Activated CD8-positive, alpha-beta memory T cell treated with anti-CD3 and anti-CD28 coated beads for 24 hours (primary cell): ENCODE data around the gene SPATA17.
"Not testable (repeated sequence)": the region's sequence is repeated elsewhere in the genome, so short reads cannot be mapped to it uniquely, and the experiment has no call there.

ENCODE experiments used
- DNase-seq: peaks from one replicate; pipeline ENCODE4 v3.0.0-alpha.2; 2020

The SPATA17 gene

DNA sequence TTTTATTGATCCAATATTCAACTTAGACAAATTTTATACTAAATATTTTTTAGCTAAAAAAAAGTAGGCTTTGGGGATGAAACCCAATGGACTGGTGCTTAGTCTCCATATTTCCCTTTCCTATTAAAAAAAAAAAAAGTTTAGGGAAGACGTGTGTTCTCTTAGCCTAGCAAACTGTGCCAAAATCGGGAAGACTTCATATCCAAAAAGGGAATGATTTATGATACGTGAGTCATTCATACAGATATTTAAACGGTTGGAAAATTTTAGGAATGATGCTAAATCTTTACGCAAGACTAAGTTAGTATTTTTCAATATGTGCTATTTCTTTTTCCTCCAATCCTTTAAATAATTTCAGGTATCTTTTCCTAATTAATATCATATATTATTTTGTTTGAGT lies 50.7 kb downstream of the SPATA17 start:
- DNase-seq = no peak

DNA sequence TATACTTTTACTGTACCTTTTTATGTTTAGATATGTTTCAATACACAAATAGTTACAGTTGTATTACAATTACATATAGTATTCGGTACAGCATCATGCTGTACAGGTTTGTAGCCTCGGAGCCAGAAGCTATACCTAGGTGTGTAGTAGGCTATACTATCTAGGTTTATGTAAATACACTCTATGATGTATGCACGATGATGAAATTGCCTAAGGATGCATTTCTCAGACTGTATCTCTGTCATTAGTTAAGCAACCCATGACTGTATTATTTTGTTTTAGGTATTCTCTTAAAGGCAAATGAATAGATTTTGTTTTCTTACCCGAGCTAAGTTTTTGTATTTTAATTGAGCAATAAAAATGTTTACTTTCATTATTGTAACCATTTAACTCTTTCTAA lies 56.4 kb downstream of the SPATA17 start:
- DNase-seq = no peak

DNA sequence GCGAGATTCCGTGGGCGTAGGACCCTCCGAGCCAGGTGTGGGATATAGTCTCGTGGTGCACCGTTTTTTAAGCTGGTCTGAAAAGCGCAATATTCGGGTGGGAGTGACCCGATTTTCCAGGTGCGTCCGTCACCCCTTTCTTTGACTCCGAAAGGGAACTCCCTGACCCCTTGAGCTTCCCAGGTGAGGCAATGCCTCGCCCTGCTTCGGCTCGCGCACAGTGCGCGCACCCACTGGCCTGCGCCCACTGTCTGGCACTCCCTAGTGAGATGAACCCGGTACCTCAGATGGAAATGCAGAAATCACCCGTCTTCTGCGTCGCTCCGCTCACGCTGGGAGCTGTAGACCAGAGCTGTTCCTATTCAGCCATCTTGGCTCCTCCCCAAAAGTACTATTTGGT lies 65.0 kb downstream of the SPATA17 start:
- not testable (repeated sequence) for DNase-seq

DNA sequence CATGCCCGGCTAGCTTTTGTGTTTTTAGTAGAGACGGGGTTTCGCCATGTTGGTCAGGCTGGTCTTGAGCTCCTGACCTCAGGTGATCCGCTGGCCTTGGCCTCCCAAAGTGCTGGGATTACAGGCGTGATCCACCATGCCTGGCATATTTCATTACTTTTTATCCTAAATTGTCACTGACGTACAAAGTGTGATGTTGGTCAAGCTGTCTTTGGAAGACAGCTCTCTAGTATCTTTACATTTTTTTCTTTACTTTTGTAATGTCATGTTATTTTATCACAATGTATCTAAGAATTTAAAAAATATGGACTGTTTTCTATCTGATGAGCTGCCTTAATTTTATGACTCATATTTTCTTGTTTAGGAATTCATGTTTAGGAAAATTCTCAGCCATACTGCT lies 72.2 kb downstream of the SPATA17 start:
- no peak for DNase-seq

DNA sequence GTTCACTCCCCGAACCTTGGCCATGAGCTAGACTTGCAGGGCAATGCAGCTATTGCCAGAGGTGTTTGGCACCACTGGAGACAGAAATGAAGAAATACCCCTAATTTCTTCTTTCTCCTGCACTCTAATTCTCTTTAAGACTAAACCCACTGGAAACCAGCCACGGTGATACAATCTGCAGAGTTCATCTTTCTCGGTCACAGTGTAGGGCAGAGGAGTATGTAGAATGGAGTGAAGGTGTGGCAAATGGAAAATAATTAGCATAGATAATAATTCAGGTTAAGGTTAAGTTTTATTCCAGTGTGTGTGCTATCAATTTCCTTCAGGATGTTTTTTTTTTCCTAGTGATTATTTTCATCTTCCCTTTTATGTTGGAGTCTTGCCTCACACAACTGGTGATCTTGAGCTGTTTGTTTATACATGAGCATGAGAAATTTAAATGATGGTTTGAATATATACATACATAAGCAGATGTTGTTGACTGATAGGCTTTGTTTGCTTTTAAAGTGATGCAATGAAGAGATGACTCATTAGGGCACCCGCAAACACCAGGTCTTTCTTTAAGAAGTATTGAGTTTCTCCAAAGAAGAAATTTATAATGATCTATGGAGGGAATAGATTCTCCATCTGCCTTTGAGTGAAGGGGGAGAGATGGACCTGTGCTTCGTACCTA lies 81.9 kb downstream of the SPATA17 start:
- DNase-seq = no peak

DNA sequence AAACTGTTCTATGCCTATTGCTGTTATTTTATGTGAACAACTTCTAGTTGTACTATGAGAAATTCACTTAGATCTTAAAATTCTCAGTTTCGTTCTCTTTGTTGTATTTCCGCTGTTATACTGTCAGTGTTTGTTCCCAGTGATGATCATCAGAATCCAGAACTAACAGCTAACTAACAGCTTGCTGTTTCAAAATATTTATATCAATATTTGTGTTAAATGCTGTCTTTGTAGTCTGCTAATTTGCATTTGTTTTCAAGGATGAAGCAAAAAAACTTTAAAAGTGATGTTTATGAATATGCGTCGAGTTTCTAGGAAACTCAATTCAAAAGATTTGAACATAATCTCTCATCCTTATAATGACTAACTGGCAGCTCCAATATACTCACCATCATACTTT lies 84.5 kb downstream of the SPATA17 start:
- DNase-seq = no peak

DNA sequence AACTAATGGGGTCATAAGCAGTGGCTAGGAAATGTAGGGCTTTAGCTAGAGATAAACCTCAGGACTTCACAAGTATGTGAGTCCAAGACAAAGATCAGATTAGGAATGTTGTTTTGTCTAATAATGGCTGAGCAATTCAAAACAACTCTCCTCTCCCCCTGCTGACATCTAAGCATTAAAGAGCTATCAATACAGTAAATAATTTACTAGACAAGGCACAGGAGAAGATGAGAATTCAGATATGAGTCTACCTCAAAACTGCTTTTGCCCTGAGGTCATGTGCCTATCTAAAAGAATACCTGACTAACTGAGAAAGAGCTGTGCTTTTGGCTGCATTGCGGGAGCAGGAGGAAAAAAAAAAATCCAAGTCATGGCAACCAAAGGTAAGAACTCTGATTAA lies 86.8 kb downstream of the SPATA17 start:
- no peak for DNase-seq

DNA sequence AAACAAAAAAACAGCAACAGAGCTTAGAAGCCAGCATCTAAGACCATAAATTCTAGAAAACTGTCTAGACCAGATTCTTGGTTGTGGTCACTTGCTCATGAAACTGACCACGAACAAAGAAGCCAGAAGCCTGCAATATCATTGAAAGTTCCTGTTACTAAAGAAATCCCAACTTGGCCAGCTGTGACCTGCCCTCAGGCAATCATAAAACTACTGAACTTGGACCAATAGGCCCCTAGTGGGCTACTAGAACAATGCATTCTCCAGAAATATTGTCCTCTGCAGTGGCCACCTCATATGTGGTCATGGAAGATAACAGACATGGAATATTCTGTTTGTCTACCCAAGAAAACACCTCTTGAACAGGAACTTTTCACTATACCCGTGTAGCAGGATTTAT lies 87.7 kb downstream of the SPATA17 start:
- DNase-seq = no peak

DNA sequence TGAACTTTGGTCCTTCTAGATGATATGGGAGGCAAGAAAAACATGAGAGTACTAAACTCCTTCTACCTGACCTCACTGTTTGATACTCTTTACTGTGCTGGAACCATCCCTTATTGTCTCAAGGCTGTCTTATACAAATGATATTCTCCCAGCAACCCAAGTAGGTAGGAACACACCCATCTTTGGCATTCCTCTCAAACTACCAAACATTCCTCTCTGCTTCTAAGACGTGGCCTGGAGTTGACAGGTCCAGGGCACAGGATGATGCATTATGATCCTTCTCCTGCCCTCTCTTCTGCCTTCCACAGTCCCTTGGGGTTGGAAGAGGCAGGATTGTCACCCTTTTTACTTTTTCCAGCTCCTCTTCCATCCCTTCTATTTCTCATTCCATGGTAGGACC lies 90.5 kb downstream of the SPATA17 start:
- DNase-seq = no peak

DNA sequence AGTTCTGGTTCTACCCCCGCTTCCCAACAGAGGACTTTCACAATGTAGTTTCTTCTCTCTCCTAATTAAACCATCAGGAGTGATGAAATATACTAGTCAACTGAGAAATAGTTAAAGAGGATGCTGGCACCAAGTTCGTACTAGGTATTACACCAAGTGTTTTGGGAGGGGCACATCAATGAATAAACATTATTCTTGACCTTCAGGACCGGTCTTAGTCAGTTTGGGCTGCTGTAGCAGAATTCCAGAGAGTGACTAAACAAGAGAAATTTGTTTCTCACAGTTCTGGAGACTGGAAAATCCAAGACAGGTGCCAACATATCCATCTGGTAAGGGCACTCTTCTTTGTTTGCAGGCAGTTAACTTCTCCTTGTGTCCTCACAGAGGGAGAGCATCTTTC lies 103.8 kb downstream of the SPATA17 start:
- DNase-seq = no peak

DNA sequence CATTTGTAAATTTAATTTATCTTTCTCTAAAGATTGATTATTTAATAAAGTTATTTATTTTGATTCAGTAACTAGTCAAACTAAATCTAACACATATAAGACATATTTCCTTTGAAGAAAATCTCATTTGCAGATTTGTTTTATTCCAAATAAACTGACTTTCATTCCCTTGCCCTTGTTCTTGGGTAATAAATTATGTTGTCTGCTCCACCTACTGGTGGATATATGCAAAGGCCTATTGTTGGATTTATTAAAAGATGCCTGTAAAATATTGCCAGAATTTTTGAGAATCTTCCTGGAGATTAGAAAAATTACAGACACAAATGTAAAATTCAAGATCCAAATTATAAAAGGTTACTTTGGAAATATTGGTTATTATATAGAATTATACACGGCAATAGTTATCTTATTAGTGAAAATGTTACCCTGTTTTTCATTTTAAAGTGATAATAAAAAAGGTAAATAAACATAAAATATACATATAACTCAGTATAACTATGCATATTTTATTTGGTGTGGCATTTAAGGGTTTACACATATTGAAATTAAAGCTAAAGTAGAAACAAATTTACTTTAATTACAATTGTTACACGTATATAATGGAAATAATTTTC lies 116.1 kb downstream of the SPATA17 start:
- no peak for DNase-seq

DNA sequence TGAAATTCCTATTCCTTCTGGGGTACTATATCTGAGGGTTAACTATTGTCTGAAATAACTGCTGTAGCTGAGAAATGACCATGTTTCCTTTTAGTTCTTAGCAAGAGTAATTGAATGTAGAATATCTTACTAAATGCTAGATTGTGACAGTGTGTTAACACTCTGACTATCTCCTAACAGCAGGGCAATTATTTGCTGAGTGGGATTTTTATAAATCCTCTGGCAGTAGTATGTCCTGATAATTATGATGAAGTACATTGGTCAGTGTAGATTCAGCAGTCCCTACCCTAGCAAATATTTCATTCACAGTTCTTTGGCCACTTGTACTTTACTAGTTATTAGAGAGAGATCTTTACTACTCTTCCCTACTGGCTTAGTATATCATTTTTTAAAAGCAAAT lies 138.6 kb downstream of the SPATA17 start:
- DNase-seq = no peak

DNA sequence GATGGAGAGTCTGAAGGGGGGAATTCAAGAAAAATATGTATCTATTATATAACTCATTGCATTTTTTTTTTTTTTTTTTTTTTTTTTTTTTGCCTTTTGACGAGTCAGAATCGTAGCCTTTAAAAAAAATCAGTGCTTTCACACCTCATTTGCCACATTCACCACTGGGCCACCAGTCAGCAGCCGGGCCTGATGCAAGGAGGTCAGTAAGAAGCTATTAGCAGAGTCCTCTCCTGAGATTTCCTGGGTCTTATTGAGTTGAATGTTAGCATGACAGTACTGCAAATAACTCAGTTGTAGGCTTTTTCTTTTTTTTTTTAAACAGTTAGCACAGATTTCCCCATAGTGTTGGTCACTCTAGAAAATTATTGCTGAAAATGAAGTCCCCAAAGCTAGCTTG lies 139.8 kb downstream of the SPATA17 start:
- DNase-seq = no peak

DNA sequence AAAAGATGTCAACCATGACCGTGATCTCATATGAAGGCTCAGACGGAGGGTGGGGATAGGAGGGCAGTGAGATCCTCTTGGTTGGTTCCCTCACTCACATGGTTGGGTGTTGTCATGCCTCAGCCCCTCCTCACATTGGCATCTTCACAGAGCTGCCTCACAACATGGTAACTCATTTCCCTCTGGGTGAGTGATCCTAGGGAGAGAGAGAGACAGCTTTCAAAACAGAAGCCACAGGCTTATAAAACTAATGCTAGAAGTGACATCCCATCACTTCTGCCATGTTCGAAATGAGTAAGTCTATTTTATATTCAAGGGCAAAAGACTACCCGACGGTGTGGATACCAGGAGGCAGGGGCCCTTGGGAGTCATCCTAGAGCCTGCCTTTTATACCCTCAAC lies 145.5 kb downstream of the SPATA17 start:
- DNase-seq = no peak

DNA sequence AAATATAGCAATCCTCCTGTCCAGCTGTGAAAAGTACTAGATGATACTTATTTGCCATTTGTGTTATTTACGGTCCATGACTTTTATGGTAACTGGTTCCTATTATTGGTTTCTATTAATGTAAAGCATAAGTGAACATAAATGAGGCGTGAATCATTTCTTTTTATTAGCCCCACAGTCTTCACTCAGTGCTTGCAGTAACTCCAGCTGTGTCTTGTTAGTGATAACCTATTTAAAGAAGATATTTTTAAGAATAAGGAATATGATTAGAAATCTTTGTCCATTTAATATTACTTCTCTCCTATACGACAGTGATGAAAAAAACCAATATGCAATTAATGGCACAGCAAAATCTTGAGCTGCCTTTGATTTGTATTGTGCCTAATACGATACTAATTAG lies 149.9 kb downstream of the SPATA17 start:
- no peak for DNase-seq

DNA sequence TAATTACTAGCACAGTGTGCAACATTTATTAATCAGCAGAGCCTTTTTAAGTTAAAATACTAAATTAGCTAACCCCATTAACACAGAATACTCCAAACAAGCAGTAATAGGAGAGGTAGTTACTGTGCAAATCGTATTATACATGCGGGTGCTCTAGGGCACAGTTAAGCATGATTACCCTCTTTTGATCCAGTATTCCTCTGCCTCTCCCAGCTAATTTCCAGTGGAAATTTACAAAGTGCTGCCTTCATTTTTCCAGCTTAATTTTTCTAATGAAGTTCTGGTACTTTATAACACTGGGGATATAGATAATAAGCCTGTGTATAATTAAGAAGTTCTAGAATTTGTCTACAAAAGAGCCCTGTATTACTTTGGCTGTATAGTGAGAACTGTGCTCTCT lies 159.9 kb downstream of the SPATA17 start:
- DNase-seq = no peak

DNA sequence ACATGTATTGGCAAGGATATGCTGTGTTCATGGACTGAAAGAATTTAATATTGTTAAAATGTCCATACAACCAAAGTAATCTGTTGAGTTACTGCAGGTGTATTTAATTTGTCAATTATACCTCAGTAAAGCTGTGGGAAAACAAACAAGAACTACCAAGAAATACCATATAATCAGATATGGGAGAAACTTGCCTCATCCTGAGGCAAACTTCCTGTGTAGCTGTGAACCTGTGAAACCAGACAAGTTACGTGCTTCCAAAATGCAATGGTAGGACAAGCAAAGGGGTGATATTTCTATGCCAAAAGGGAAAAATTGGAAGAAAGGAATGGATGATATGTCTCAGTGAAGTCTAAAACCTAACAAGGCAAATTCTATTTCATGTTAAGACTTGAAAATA lies 174.6 kb downstream of the SPATA17 start:
- DNase-seq = no peak

DNA sequence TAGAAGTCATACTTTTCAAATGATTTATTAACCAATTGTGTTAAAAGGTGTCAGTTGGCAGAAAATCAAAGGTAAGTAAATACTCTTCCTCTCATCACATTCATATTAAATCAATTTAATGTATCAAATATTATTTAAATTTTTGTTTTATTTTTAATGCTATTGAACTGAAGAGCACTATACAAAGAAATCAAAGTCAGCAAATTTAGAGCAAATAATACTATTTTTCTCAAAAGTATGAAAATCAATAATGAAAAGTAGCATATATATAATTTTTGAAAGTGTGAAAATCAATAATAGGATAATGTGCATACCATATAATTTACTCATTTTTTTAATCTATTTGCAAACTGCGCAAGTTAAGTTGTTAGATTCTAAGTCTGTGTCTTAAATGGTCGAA lies 181.0 kb downstream of the SPATA17 start:
- DNase-seq = no peak

DNA sequence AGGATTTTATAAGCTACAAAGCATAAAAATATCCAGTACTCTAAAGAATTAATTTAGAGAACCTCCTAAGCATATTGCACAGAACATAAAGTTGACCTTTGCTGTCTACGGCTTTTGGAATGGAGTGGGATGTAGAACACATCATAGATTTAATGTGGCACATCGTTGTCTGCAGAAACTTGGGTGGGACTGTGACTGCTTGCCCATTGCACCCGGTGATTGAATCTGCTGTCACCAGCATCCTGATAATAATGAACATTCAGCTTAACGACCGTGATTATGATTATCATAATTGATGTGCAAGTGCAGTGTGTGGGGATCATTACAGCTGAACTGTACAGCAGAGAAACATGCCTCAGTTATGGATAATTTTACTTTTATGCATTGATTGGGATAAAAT lies 181.9 kb downstream of the SPATA17 start:
- DNase-seq = no peak

DNA sequence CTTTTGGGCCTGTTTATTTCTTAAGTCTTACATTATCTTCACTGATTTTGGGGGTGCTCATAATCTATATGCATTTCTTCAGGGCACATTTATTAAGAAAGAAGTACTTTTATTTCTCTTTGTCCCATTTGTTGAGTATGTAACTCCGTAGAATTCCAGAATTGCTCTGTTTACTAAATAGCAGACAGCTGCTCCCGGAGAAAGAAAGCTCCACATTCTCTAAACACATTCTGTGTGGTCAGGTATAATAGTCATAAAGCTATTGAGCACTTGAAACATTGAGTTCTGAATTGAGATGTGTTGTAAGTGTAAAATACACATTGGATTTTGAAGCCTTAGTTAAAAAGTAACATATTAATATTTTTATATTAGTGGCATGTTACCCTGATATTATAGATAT lies 206.5 kb downstream of the SPATA17 start:
- DNase-seq = no peak

DNA sequence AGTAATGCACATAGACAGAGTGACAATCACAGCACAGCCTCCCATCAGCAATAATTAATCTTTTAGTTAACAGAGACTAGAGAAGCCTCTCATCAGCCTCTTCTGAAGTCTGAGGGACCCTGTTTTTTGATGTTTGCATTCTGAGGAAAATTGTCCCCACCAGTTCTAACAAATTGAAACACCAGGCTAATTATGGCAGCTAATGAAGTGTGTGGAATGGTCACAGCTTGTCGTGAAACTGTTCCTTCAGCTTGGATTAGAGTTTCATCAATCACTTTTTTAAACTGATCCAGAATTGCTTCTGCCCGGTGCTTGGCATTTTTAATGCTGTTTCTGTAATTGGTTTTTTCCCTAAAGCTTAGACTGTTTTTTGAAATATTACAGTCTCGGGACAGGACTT lies 208.0 kb downstream of the SPATA17 start:
- DNase-seq = no peak

DNA sequence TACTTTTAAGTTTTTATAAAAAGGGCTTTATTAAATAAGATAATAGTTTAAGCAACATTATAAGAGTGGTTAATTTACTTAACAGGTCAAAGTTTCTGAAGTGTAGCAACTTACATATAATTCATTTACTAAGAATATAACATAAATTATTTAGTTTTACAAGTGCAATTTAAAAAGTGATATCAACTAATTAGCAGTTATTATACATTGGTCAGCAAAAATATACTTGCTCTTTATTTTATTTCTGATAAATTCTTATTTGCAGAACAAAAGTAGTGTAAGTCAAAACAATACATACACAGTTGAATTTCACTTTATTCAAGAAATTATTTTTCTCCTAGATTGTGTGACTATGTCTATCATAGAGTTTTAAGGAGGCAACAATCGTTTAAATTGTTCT lies 215.6 kb downstream of the SPATA17 start:
- no peak for DNase-seq

DNA sequence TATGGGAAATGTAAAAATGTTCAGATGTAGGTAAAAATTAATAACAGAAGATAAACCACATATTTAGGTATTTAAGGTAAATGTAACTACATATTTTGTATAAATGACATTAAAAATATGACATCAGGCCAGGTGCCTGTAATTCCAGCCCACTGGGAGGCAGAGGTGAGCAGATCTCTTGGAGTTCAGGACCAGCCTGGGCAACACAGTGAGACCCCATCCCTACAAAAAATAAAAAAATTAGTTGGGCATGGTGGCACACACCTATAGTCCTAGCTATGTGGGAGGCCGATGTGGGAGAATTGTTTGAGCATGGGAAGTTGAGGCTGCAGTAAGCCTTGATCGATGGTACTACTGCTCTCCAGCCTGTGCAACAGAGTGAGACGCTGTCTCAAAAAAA lies 216.5 kb downstream of the SPATA17 start:
- DNase-seq = no peak

DNA sequence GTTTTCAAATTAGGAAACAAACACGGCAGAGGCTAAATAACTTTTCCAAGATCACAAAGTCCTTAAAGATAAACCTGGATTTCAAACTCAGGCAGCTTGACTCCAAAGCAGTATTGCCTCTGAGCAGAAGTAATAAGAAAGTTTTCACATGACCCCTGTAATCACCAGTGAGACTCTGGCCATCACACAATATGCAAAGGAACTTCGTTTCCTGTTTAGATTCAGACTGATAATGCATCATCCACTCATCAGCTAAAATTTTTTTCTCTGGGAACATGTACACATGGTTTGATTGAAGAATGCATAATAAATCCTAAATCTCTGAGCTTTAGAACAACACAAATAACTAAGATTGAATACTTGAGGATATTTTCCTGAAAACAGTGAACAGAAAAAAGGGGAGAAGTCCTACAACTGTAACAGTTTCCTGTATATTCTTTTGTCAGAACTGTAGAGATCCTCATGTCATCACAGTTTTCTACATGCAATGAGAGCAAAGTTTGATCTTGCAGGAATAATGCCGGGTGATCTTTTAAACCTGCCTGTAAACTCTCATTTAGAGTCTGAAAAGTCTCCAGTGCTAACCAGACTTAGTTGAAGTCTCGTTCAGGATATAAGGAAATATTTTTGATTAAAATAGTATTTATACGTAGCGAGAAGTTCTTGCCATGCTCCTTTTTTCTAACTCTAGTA lies 225.3 kb downstream of the SPATA17 start:
- DNase-seq = no peak

DNA sequence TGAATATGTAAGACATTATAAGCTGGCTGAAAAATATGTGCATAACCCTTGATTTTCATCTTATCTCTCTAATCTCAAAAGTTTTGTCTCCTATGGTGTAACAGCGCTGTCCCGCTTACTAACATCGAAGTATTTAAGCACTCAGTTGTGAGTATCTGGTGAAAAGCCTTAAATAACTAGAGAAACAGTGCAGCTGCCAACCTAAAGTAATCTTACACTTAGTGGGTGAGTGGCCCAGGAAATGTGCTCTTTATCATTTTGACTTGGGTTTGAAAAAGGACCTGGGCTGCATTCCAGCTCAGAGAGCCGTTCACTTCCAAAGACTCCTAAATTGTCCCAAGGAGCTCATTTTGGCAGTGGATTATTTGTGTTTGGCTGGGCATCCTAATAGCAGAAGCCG lies 225.9 kb downstream of the SPATA17 start:
- DNase-seq = no peak
